HG03442 (cell line): Measurements from ENCODE around the gene CEP72.
"Not testable (repeated sequence)": the region's sequence is repeated elsewhere in the genome, so short reads cannot be mapped to it uniquely, and the experiment has no call there.

Experiments used
- ATAC-seq: cut with Tn5 transposase; IDR thresholded peaks from one replicate; pipeline ENCODE4 v1.9.1; 2021; ENCODE audit warnings: mild to moderate bottlenecking, moderate library complexity; ENCODE audit not compliant: unreplicated experiment

CEP72 gene

DNA sequence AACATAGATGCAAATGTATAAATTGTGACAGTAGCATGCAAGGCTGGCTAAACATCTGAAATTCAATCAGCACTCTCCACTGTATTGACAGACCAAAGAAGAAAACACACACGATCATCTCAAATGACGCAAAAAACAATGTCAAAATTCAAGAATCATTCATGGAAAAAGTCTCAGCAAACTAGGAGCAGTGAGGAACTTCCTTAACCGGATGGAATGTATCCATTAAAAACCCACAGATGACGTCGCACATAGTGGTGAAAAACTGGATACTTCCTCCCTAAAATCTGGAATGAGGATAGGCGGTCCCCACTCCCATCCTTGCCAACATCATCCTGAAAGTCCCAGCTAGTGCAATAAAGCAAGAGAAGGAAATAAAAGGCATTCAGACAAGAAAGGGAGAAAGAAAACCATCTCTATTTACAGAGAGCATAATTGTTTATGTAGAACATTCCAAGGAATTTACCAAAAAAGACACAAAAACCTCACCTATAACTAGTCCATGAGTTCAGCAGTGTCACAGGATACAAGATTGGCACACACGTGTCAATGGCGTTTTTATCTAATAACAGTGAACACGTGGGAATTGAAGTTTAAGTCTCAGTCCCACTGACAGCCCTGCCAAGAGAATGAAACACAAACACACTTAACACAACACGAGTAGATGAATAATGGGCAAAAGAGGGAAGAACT is 14.1 kb upstream of the CEP72 start:
- no peak for ATAC-seq

DNA sequence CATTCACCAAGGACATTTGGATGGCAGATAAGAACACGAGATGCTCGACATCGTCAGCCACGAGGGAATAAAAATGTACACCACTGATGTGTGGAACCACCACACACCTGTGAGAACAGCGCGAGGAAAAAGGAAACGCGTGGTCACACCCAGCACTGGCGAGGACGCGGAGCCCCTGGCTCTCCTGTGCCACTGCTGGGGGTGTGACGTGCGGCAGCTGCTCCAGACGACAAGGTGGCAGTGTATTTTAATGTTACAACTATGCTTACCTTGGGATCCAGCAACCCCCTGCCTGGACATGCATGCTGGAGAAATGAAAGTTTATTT is 13.6 kb upstream of the CEP72 start:
- ATAC-seq = no peak

DNA sequence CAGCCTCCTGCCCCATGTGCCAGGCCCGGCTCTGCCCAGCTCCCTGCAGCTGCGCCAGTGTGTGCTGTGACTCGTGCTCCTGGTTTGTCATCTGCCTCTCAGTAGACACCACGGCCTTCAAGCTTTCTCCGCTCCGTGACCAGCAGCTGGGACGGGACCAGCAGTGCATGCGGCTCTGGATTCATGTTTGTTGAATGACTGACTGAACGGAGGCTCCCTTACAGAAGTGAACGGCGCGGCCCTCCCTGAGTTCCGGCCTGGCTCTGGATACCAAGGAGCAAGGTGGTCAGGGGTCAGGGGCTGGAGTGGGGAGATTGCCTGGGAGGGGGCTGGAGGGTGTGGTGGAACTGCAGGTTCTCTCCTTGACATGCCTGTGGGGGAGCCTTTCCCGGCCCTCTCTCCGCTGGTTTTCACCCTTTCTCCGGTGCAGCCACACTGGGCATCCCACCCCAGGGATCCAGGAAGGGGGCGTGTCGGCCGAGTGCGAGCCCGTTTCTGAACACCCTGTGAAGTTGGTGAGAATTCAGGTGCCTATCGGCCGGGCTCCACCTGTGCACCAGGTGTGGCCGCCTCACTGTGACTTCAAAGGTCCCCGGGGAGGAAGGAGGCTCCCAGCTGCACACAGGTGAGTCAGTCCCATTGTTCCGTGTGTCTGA is 11.1 kb upstream of the CEP72 start:
- ATAC-seq = no peak

GRCh38 chr5:601771-602465 is 10.2 kb upstream of the CEP72 start:
- no peak for ATAC-seq

DNA sequence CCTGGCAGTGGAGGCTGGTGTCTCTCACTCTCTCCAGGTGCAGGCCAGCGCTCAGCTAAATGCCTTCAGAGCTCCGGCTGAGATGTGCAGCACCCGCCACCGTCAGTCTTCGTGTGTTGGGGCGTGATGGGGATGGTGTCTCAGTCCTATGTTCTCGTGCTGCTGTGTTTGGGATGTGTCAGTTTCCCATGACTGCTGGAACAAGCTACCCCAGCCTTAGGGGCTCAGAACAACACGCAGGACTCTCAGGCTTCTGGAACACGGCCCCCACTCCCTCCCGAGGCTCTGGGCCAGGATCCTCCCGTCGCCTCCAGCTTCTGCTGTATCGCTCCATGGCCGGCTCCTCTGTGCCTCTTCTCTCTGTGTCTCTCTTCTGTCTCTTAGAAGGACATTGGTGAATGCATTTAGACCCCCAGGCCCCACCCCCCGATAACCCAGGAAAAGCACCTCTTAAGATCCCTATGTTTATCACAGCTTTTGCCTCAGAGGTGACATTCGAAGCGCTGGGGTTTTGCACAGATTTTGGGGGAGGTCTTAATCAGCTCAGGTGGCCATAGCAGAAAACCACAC is 9.6 kb upstream of the CEP72 start:
- no peak for ATAC-seq

DNA sequence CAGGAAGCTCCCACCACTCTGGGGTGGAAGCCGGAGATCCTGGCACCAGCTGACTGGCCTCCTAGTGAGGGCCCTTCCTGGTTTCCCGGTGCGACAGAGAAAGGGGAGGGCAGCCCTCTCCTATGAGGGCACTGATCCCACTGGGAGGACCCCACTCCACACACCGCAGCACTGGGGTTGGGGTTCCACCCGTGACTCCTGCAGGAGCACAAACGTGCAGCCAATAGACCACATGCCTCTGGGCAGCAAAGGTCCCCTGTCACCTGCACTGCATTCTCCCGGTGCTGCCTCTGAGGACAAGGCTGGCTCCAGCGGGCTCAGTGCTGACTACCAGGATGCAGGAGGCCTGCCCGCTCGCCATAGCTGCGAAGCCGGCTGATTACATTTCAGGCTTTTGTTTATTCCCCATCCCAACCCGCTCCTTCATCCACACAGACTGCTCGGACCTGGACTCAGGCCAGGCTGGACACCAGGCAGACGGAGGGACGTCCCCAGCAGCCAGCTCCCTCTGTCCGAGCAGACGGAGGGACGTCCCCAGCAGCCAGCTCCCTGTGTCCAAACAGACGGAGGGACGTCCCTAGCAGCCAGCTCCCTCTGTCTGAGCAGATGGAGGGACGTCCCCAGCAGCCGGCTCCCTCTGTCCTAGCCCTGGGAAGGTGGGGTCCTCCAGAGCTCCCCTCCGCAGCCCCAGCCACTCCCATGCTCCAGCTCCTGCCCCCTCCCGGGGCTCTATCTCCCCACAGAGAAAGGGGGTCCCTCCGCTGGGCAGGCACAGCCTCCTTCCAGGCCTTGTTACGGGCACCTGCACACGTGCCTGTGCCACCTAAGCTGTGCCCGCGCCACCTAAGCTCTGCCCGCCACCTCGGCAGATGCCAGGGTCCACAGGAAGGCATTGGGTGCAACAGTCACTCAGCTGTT is 8.8 kb upstream of the CEP72 start:
- ATAC-seq = no peak

- no peak for ATAC-seq
Measured at GRCh38 chr5:604391-604831, 7.7 kb upstream of the CEP72 start.

DNA sequence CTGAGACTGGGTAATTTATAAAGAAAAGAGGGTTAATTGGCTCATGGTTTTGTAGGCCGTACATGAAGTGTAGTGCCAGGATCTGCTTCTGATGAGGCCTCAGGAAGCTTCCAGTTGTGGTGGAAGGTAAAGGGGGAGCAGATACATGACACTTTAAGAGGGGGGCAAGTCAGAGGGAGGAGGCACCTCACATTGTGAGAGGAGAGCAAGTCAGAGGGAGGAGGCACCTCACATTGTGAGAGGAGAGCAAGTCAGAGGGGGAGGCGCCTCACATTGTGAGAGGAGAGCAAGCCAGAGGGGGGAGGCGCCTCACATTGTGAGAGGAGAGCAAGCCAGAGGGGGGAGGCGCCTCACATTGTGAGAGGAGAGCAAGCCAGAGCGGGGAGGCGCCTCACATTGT is 7.0 kb upstream of the CEP72 start:
- not testable (repeated sequence) for ATAC-seq

DNA sequence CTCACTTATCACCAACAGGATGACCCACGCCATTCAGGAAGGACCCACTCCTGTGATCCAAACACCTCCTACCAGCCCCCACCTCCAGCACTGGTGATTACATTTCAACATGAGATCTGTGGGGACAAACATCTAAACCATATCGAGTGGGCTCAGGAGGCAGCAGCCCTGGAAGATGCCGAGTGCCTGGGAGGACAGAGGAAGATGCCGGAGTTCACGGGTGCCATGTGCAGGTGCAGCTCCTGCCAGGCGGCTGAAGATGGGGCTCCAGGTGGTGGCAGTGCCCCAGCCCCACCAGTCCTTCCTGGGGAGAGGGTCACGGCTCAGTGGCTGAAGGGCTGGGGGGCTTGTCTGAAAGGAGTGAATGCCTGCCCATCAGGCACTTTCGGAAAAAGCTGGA is 6.1 kb upstream of the CEP72 start:
- no peak for ATAC-seq

DNA sequence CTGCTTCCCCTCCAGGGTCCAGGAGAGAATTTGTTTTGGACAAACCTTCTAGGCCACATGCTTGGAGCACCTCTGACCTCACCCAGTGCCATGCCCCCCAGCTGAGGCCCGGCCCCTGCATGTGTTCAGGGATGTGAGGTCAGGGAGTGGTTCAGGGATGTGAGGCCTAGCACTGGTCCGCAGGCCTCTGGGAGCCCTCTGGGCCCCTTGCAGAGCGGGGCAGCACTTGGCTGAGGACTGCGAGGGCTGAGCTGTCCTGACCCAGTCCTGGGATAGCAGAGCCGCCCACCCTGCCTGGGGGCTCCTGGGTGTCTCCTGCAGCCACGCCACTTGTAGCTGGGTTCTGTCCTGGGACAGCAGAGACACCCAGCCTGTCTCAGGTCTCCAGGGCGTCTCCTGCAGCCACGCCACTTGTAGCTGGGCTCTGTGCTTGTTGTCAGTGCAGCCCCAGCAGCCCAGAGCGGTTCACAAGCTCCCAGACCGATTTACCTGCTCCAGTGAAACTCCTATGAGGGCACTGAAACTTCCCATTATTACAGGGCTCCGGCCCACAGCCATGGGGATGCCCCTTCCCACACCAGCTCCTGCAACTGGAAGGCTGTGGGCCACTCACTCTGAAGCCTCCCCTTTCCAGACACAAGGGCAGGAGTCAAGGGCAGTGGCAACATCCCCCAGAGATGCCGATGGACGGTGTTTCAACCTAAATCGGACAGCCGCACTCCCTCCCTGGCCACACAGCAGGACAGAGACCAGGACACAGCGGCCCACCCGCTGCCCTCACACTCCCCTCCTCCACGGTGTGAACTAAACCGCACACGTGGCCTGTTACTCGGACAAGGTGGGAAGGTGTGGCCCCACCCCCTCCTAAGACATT is 5.4 kb upstream of the CEP72 start:
- ATAC-seq = no peak

GRCh38 chr5:607541-608428 is 4.4 kb upstream of the CEP72 start:
- peak; percentile 40 for ATAC-seq

DNA sequence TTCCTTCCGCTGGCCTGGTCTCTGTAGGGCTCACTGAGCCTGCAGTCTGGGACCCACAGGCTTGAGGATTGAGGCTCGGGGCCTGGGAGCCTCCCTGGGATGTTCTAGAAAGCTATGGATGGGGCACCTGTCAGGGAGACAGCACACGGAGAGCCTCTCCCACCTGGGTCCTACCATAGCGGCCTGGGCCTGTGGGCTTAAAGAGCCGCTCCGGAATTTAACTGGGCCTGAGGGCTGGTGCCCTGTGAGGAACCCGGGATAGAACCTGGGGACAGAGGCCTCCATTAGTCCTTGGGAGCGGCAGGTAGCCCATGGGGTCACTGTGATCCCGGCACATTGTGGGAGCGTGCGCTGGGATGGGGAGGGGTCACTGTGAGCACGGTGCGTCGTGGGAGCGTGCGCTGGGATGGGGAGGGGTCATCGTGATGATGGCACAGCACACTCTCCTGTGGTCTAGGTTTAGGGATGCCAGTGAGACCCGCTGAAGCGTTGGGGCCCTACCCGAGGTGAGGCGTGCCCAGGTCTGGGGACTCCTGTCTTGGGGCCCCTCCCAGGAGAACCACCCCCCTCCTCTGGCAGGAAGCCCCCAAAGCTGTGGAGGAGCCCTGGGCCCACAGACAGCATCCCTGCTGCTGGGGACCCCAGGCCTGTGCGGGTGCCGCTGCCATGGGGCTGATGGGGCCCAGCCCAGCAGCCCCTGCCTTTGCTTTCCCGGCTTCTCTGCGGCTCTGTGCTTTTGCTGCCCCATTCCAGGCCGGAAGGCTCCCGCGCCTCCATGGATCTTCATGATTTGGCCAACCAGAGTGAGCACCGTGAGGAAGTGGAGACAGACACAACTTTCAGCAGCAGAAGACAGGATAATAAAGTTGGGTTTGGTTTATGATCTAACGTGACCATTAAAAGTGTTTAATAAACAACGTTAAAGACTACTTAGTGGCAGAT is 3.4 kb upstream of the CEP72 start:
- no peak for ATAC-seq

- no peak for ATAC-seq
Measured at GRCh38 chr5:609506-609905, 2.6 kb upstream of the CEP72 start.

DNA sequence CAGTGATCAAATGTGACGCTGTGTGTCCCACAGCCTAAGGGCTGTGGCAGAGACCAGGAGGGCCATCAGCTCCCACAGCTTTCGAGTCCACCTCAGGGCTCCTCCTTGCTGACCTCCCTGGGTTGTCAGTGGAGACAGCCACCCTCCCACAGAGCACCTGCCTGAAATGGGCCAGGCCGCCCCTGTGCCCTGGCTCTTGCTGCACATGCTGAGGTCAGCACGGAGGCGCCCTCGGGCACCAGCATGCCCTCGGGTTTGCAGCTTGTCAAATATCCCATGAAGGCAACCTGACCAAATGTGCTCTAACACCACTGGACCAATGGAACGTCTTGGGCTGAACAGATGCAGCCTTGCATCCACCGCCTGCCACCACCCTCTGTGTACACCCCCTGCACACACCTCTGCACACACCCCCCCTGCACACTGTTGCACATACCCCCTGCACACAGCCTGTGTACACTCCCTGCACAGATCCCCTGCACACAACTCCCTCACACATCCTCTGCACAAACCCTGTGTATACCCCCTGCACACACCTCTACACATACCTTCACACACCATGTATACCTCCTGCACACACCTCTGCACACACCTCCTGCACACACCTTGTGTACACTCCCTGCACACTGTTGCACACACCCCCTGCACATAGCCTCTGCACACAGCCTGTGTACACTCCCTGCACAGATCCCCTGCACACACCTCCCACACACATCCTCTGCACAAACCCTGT is 2.0 kb upstream of the CEP72 start:
- no peak for ATAC-seq

- no peak for ATAC-seq
Measured at GRCh38 chr5:610744-611730, 1.1 kb upstream of the CEP72 start.
